ENCODE results near the gene MYL7.

- no peak for TF ChIP-seq EZH2 (IDR thresholded peaks at IDR 0.05)
- TF ChIP-seq POLR2AphosphoS5 (IDR thresholded peaks at IDR 0.05; ENCODE audit: borderline replicate concordance, low read depth, low read length): no peak
- TF ChIP-seq FOXP2 (optimal IDR thresholded peaks at IDR 0.05; ENCODE audit: control extremely low read depth, extremely low read length, insufficient read depth): no peak
These were observed 9.3 kb upstream of the MYL7 start for GRCh38 chr7:44150466-44150832.
